ENCODE results near the gene CSMD2.
"Not testable (repeated sequence)": the region's sequence is repeated elsewhere in the genome, so short reads cannot be mapped to it uniquely, and the experiment has no call there.

CSMD2 gene

GRCh38 chr1:33515112-33515511 lies 649.9 kb downstream of the CSMD2 start:
- no peak for DNase-seq

- DNase-seq = no peak
Measured at GRCh38 chr1:33512226-33513011, 652.6 kb downstream of the CSMD2 start.

- not testable (repeated sequence) for DNase-seq
Measured at GRCh38 chr1:33509276-33509675, 655.8 kb downstream of the CSMD2 start.

GRCh38 chr1:33508151-33508550 lies 656.9 kb downstream of the CSMD2 start:
- DNase-seq = no peak

- DNase-seq = no peak
Measured at GRCh38 chr1:33507661-33508060, 657.4 kb downstream of the CSMD2 start.

GRCh38 chr1:33503506-33503905 lies 661.5 kb downstream of the CSMD2 start:
- no peak for DNase-seq

GRCh38 chr1:33502726-33503125 lies 662.3 kb downstream of the CSMD2 start:
- DNase-seq = no peak

GRCh38 chr1:33501774-33502173 lies 663.3 kb downstream of the CSMD2 start:
- DNase-seq = no peak

GRCh38 chr1:33501309-33501708 lies 663.7 kb downstream of the CSMD2 start:
- no peak for DNase-seq

- DNase-seq = no peak
Measured at GRCh38 chr1:33500547-33500946, 664.5 kb downstream of the CSMD2 start.

GRCh38 chr1:33497410-33497809 lies 667.6 kb downstream of the CSMD2 start:
- no peak for DNase-seq

- no peak for DNase-seq
Measured at GRCh38 chr1:33494929-33495328, 670.1 kb downstream of the CSMD2 start.

- no peak for DNase-seq
Measured at GRCh38 chr1:33488624-33489023, 676.4 kb downstream of the CSMD2 start.

GRCh38 chr1:33482412-33482811 lies 682.6 kb downstream of the CSMD2 start:
- DNase-seq = no peak

- DNase-seq = no peak
Measured at GRCh38 chr1:33477451-33477850, 687.6 kb downstream of the CSMD2 start.

- no peak for DNase-seq
Measured at GRCh38 chr1:33473900-33474299, 691.1 kb downstream of the CSMD2 start.

GRCh38 chr1:33472269-33472980 lies 692.6 kb downstream of the CSMD2 start, which contains the start of gene ZSCAN20:
TSS of gene ZSCAN20 (plus strand) at chr1:33472645. CDS start at chr1:33479289, 6,644 bp downstream.
- peak; percentile 99 for DNase-seq

- DNase-seq = no peak
Measured at GRCh38 chr1:33471416-33471815, 693.6 kb downstream of the CSMD2 start.

- DNase-seq = peak; percentile 82
Measured at GRCh38 chr1:33470495-33471012, 694.5 kb downstream of the CSMD2 start.

GRCh38 chr1:33469691-33470090 lies 695.3 kb downstream of the CSMD2 start:
- no peak for DNase-seq

GRCh38 chr1:33468967-33469366 lies 696.1 kb downstream of the CSMD2 start:
- no peak for DNase-seq

- DNase-seq = no peak
Measured at GRCh38 chr1:33468531-33468930, 696.5 kb downstream of the CSMD2 start.

- DNase-seq = no peak
Measured at GRCh38 chr1:33468011-33468410, 697.0 kb downstream of the CSMD2 start.

GRCh38 chr1:33466159-33466558 lies 698.9 kb downstream of the CSMD2 start:
- no peak for DNase-seq
